ENCODE data around the gene PTPRK.

GRCh38 chr6:127968394-127968793 is 552.0 kb downstream of the PTPRK start:
- TF ChIP-seq CTCF (IDR thresholded peaks at IDR 0.05) (no peak), POLR2AphosphoS5 (IDR thresholded peaks at IDR 0.05) (no peak), POLR2A (IDR thresholded peaks at IDR 0.05) (no peak)

Measured in suprapubic skin (tissue), 4 donors.